NT2/D1 (cell line): ENCODE results near the gene PLCXD3.

Source experiments
- SUZ12 ChIP-seq: IDR thresholded peaks from 2 replicates; pipeline ENCODE4 v1.6.1; 2011; ENCODE audit not compliant: insufficient read length, insufficient read depth; ENCODE audit errors: extremely low read depth
- YY1 ChIP-seq: IDR thresholded peaks from 2 replicates; pipeline ENCODE4 v1.6.1; 2011; ENCODE audit not compliant: insufficient read length, insufficient read depth
- ZNF274 ChIP-seq: IDR thresholded peaks from 2 replicates; pipeline ENCODE4 v1.6.1; 2011; ENCODE audit warnings: mild to moderate bottlenecking, low read depth, low read length

GRCh38 chr5:41403846-41404245 lies 106.6 kb downstream of the PLCXD3 start:
- TF ChIP-seq YY1 = no peak
- TF ChIP-seq ZNF274 = no peak
- no peak for TF ChIP-seq SUZ12
